ENCODE results near the gene PNMA1.

GRCh38 chr14:73747379-73748211 lies 33.4 kb upstream of the PNMA1 start:
- no peak for TF ChIP-seq CTCF (IDR thresholded peaks at IDR 0.05)
- TF ChIP-seq POLR2A (IDR thresholded peaks at IDR 0.05): no peak
